IMR-90 (cell line): ENCODE results near the gene DISC1. TPM values are rescaled to one million over a fixed set of nuclear protein-coding genes. Genes with fewer than 3 reads are reported as not detected.

Experiments
- ATAC-seq: fragments of 200-7000 bp; cut with Tn5 transposase; 2 replicates; pipeline ENCODE4 v1.9.1; 2020; ENCODE audit warnings: low read depth, mild to moderate bottlenecking, moderate library complexity
- BruUV-seq: library from RNA; stranded (reverse); fragments of 400-500 nt; replicated peaks from 2 replicates; lab custom pipeline; 2021; lab: Mats Ljungman, UMichigan
- CTCF ChIA-PET: fragments of 300-600 bp; formaldehyde crosslinking; extraction: SDS; loops from one replicate; lab custom pipeline; 2021; ENCODE audit warnings: antibody characterized with exemption; lab: Yijun Ruan, JAX
- POLR2A ChIA-PET: fragments of 300-600 bp; sonication (Branson Sonifier 250); formaldehyde crosslinking; loops from one replicate; lab custom pipeline; 2022; ENCODE audit warnings: antibody characterized with exemption; ENCODE audit not compliant: unreplicated experiment; lab: Charles Lee
- DNase-seq: peaks from one replicate; pipeline ENCODE4 v3.0.0; 2013
- H2AFZ ChIP-seq: replicated peaks from 2 replicates; pipeline ENCODE3; 2013; ENCODE audit warnings: low read length, mild to moderate bottlenecking; ENCODE audit not compliant: poor library complexity
- H2AK5ac ChIP-seq: 2 replicates; pipeline ENCODE4 v1.6.1; 2013; ENCODE audit warnings: low read depth, low read length, inconsistent platforms
- H2AK9ac ChIP-seq: replicated peaks from 2 replicates; pipeline ENCODE3; 2013; ENCODE audit warnings: mild to moderate bottlenecking, low read depth, low read length, moderate library complexity; ENCODE audit not compliant: poor library complexity
- H2BK120ac ChIP-seq: 2 replicates; pipeline ENCODE4 v1.6.1; 2013; ENCODE audit warnings: low read depth, low read length, inconsistent platforms
- H2BK15ac ChIP-seq: 3 replicates; pipeline ENCODE4 v1.6.1; 2013; ENCODE audit warnings: low read depth, low read length, inconsistent platforms
- H2BK20ac ChIP-seq: 2 replicates; pipeline ENCODE4 v1.6.1; 2013; ENCODE audit warnings: low read depth, mild to moderate bottlenecking, inconsistent platforms, low read length, moderate library complexity
- H2BK5ac ChIP-seq: 2 replicates; pipeline ENCODE4 v1.6.1; 2013; ENCODE audit warnings: mild to moderate bottlenecking, low read depth, low read length, inconsistent platforms; ENCODE audit not compliant: poor library complexity, severe bottlenecking
- H3K14ac ChIP-seq: replicated peaks from 2 replicates; pipeline ENCODE4 v1.6.1; 2013; ENCODE audit warnings: low read depth, low read length, inconsistent platforms
- H3K18ac ChIP-seq: 2 replicates; pipeline ENCODE4 v1.6.1; 2013; ENCODE audit warnings: low read depth, low read length, control low read depth
- H3K23ac ChIP-seq: 2 replicates; pipeline ENCODE4 v1.6.1; 2013; ENCODE audit warnings: low read depth, low read length, inconsistent platforms
- H3K27ac ChIP-seq: 2 replicates; pipeline ENCODE4 v1.5.1; 2013; ENCODE audit warnings: mild to moderate bottlenecking, control low read depth, low read length; ENCODE audit not compliant: insufficient read depth
- H3K27me3 ChIP-seq: 2 replicates; pipeline ENCODE4 v1.6.1; 2013; ENCODE audit warnings: low read length; ENCODE audit not compliant: control insufficient read depth, insufficient read depth
- H3K36me3 ChIP-seq: 2 replicates; pipeline ENCODE4 v1.6.1; 2013; ENCODE audit warnings: low read length, mixed read lengths; ENCODE audit not compliant: control insufficient read depth, insufficient read depth
- H3K4ac ChIP-seq: 2 replicates; pipeline ENCODE4 v1.6.1; 2013; ENCODE audit warnings: low read depth, low read length, inconsistent platforms
- H3K4me1 ChIP-seq: 2 replicates; pipeline ENCODE4 v1.6.1; 2013; ENCODE audit warnings: low read length, mixed read lengths; ENCODE audit not compliant: control insufficient read depth, insufficient read depth
- H3K4me2 ChIP-seq: 2 replicates; pipeline ENCODE4 v1.6.1; 2013; ENCODE audit warnings: low read depth, mild to moderate bottlenecking, control low read depth, low read length, moderate library complexity
- H3K4me3 ChIP-seq: 2 replicates; pipeline ENCODE4 v1.5.1; 2013; ENCODE audit warnings: low read depth, mild to moderate bottlenecking, control low read depth, low read length, moderate library complexity; ENCODE audit not compliant: insufficient read depth
- H3K56ac ChIP-seq: 2 replicates; pipeline ENCODE4 v1.6.1; 2013; ENCODE audit warnings: low read length, inconsistent platforms; ENCODE audit not compliant: insufficient read depth; ENCODE audit errors: extremely low read depth
- H3K79me1 ChIP-seq, 2 experiments: 2 replicates each; pipeline ENCODE4 v1.6.1; 2013; ENCODE audit warnings: low read length in 2 of 2, inconsistent platforms in 1 of 2, low read depth in 1 of 2
- H3K9ac ChIP-seq: 2 replicates; pipeline ENCODE4 v1.6.1; 2013; ENCODE audit warnings: low read depth, low read length, control low read depth
- H3K9me1 ChIP-seq: 2 replicates; pipeline ENCODE4 v1.6.1; 2013; ENCODE audit warnings: low read length, inconsistent platforms; ENCODE audit not compliant: insufficient read depth
- H3K9me3 ChIP-seq: 2 replicates; pipeline ENCODE4 v1.6.1; 2013; ENCODE audit warnings: low read length; ENCODE audit not compliant: control insufficient read depth, insufficient read depth
- H4K20me1 ChIP-seq: 2 replicates; pipeline ENCODE4 v1.6.1; 2013; ENCODE audit warnings: low read length, inconsistent platforms; ENCODE audit not compliant: insufficient read depth
- H4K5ac ChIP-seq: 2 replicates; pipeline ENCODE4 v1.6.1; 2013; ENCODE audit warnings: mild to moderate bottlenecking, low read depth, low read length, control low read depth
- H4K8ac ChIP-seq, 2 experiments: 2 replicates each; pipeline ENCODE4 v1.6.1; 2013; ENCODE audit warnings: low read depth in 2 of 2, low read length in 2 of 2, control low read depth in 1 of 2, inconsistent platforms in 1 of 2
- H4K91ac ChIP-seq: 2 replicates; pipeline ENCODE4 v1.6.1; 2013; ENCODE audit warnings: low read depth, low read length, inconsistent platforms; ENCODE audit not compliant: insufficient read depth
- CEBPB ChIP-seq: IDR thresholded peaks from 2 replicates; pipeline ENCODE4 v1.6.1; 2012; ENCODE audit warnings: low read depth, low read length, improper control_type of control experiment
- CHD1 ChIP-seq: IDR thresholded peaks from 2 replicates; pipeline ENCODE4 v1.6.1; 2012; ENCODE audit warnings: low read depth, low read length, improper control_type of control experiment
- CTCF ChIP-seq: conservative IDR thresholded peaks from 2 replicates; pipeline ENCODE4 v1.5.1; 2012; ENCODE audit warnings: mild to moderate bottlenecking, low read depth, low read length, improper control_type of control experiment
- ELK1 ChIP-seq: fragments of 150-350 bp; IDR thresholded peaks from 2 replicates; pipeline ENCODE4 v1.6.1; 2016; ENCODE audit warnings: low read depth, mild to moderate bottlenecking, low read length, moderate library complexity, borderline replicate concordance
- MAFK ChIP-seq: IDR thresholded peaks from 2 replicates; pipeline ENCODE4 v1.6.1; 2012; ENCODE audit warnings: low read depth, low read length, improper control_type of control experiment
- MAZ ChIP-seq: IDR thresholded peaks from 2 replicates; pipeline ENCODE4 v1.6.1; 2012; ENCODE audit warnings: low read depth, mild to moderate bottlenecking, low read length, improper control_type of control experiment, moderate library complexity, borderline replicate concordance
- MXI1 ChIP-seq: IDR thresholded peaks from 2 replicates; pipeline ENCODE4 v1.6.1; 2012; ENCODE audit warnings: low read depth, mild to moderate bottlenecking, low read length, moderate library complexity, borderline replicate concordance
- NFE2L2 ChIP-seq: fragments of 150-350 bp; IDR thresholded peaks from 2 replicates; pipeline ENCODE4 v1.6.1; 2016; ENCODE audit warnings: low read depth, mild to moderate bottlenecking, low read length
- POLR2A ChIP-seq: IDR thresholded peaks from 2 replicates; pipeline ENCODE4 v1.6.1; 2012; ENCODE audit warnings: mild to moderate bottlenecking, low read depth, low read length
- RAD21 ChIP-seq: IDR thresholded peaks from 2 replicates; pipeline ENCODE4 v1.6.1; 2012; ENCODE audit warnings: low read length, improper control_type of control experiment
- RCOR1 ChIP-seq: IDR thresholded peaks from 2 replicates; pipeline ENCODE4 v1.6.1; 2012; ENCODE audit warnings: mild to moderate bottlenecking, low read length, improper control_type of control experiment; ENCODE audit not compliant: insufficient replicate concordance
- RFX5 ChIP-seq: IDR thresholded peaks from 2 replicates; pipeline ENCODE4 v1.8.0; 2012; ENCODE audit warnings: low read depth, mild to moderate bottlenecking, low read length, moderate library complexity
- USF2 ChIP-seq: fragments of 150-350 bp; IDR thresholded peaks from 2 replicates; pipeline ENCODE4 v1.6.1; 2017; ENCODE audit warnings: mild to moderate bottlenecking, antibody characterized with exemption, low read length, low read depth
- WGBS, 2 experiments: methylation state at CpG; one replicate each; pipeline versions ENCODE4 v1.1.5 to v1.1.7; 2013; ENCODE audit warnings: missing lambda C conversion rate in 2 of 2; ENCODE audit not compliant: insufficient read length in 1 of 2; ENCODE audit errors: extremely low coverage in 2 of 2; 5-methylcytosine and 5-hydroxymethylcytosine counted together
- dilution Hi-C: fragments of 300-500 bp; cut with HindIII; formaldehyde crosslinking; loops from one replicate; pipeline ENCODE4 v1.14.3; 2018; ENCODE audit warnings: low sequenced_read_pairs; ENCODE audit not compliant: unreplicated experiment
- in situ Hi-C: fragments of 300-500 bp; cut with MboI; formaldehyde crosslinking; loops from 3 replicates; pipeline ENCODE4 v1.14.3; 2019; ENCODE audit warnings: low sequenced_read_pairs, inconsistent platforms, mixed read lengths
- intact Hi-C: fragments of 100-400 bp; cut with micrococcal nuclease; formaldehyde crosslinking; loops from 2 replicates; pipeline ENCODE4 v1.10.0; 2022
- polyA plus RNA-seq, 3 experiments: library from polyadenylated mRNA; depleted of rRNA; stranded (reverse); fragments of >200 nt; gene quantifications; 2 replicates each; pipeline ENCODE4 v1.2.3, GENCODE V29; 2012; ENCODE audit warnings: low replicate concordance in 1 of 3
- total RNA-seq: library from RNA; depleted of rRNA; stranded (reverse); fragments of >200 nt; gene quantifications from 2 replicates; pipeline ENCODE4 v1.2.3, GENCODE V29; 2012

Gene DISC1
- total and polyA plus RNA-seq, 2 of the 4 experiments (the other 2 are of a cell fraction) = 2.2 to 7.0 TPM

- Histone ChIP-seq H3K18ac (no peak overlapping the region), H2AK9ac (no peak overlapping the region), H4K5ac (no peak overlapping the region), H3K4ac (no peak overlapping the region), H2BK120ac (no peak overlapping the region), H2AK5ac (no peak overlapping the region), H3K14ac (no peak overlapping the region), H3K27ac (no peak overlapping the region), H4K20me1 (no peaks in the 10 kb centered on the region), H4K91ac (no peak overlapping the region), H3K9me3 (no peaks in the 10 kb centered on the region), H3K4me3 (no peak overlapping the region), H3K9me1 (no peaks in the 10 kb centered on the region), H3K79me1 (no peaks in the 10 kb centered on the region), H3K9ac (no peak overlapping the region), H3K27me3 (no peaks in the 10 kb centered on the region), H4K8ac (no peak overlapping the region), H3K36me3 (no peaks in the 10 kb centered on the region), H3K56ac (no peak overlapping the region), H3K4me2 (no peak overlapping the region), H3K23ac (no peak overlapping the region), H3K4me1 (peaks cover 3% of the 10 kb centered on the region; the same call in 1 of the 2 replicates), H2BK15ac (no peak overlapping the region), H2BK20ac (no peak overlapping the region), H2BK5ac (no peak overlapping the region), H2AFZ (no peak overlapping the region)
- CTCF ChIA-PET = no interaction called here
- TF ChIP-seq CTCF (no peak), RFX5 (no peak), RAD21 (no peak), USF2 (no peak), POLR2A (no peak), CEBPB (no peak), ELK1 (no peak), CHD1 (no peak), MAZ (no peak), NFE2L2 (no peak), MAFK (no peak), MXI1 (no peak), RCOR1 (no peak)
- WGBS, 2 experiments = no CpG with 5 or more reads among the region's 1 CpG
- intact Hi-C loops = no loop called here
- dilution Hi-C loops = no loop called here
- in situ Hi-C loops = no loop called here
- DNase-seq = no peak
- ATAC-seq = no peak
- BruUV-seq = no TSS peak
- POLR2A ChIA-PET = no interaction called here
Observed at GRCh38 chr1:232034556-232034955, 408.0 kb downstream of the DISC1 start.
